Measurements from ENCODE around the gene SPTBN1.
A peak's percentile ranks its signal among the peaks of the same experiment; 100 is the strongest.

SPTBN1 gene

GRCh38 chr2:54455563-54456361 is at the start of gene SPTBN1:
SPTBN1 (plus strand) TSS chr2:54456327; CDS start chr2:54526419, 70,092 bp downstream.
- H3K9me3 ChIP-seq (ENCODE audit: insufficient read depth, low read length), result no peaks in the 10 kb centered on the region
- TF ChIP-seq SUZ12 (IDR thresholded peaks at IDR 0.05; ENCODE audit: extremely low read depth, insufficient read depth, insufficient read length) (no peak), ZNF274 (IDR thresholded peaks at IDR 0.05; ENCODE audit: low read depth, low read length) (no peak), YY1 (IDR thresholded peaks at IDR 0.05; ENCODE audit: insufficient read depth, insufficient read length) (no peak)
- H3K4me1 ChIP-seq (ENCODE audit: insufficient read depth, insufficient read length), result no peaks in the 10 kb centered on the region
- peaks cover 14% of the 10 kb centered on the region for H3K27me3 ChIP-seq (ENCODE audit: insufficient read depth, insufficient read length)
- H3K4me3 ChIP-seq (ENCODE audit: insufficient read length, low read depth), result peak within 1 kb of the TSS; percentile 63
- no peaks in the 10 kb centered on the region for H3K36me3 ChIP-seq (ENCODE audit: insufficient read depth, insufficient read length, low read length)
- peak; percentile 72 for DNase-seq (ENCODE audit: low read depth, low spot score)
- peak within 1 kb of the TSS; percentile 74 for H3K9ac ChIP-seq (ENCODE audit: insufficient read length, low read depth)

- no peak for DNase-seq (ENCODE audit: low read depth, low spot score)
Measured at GRCh38 chr2:54407693-54408092, 48.4 kb upstream of the SPTBN1 start.

GRCh38 chr2:54408288-54408687 is 47.8 kb upstream of the SPTBN1 start:
- H3K9me3 ChIP-seq (ENCODE audit: insufficient read depth, low read length), result no peaks in the 10 kb centered on the region
- H3K9ac ChIP-seq (ENCODE audit: insufficient read length, low read depth), result no peak overlapping the region
- H3K27me3 ChIP-seq (ENCODE audit: insufficient read depth, insufficient read length), result no peaks in the 10 kb centered on the region
- H3K36me3 ChIP-seq (ENCODE audit: insufficient read depth, insufficient read length, low read length), result no peaks in the 10 kb centered on the region
- DNase-seq (ENCODE audit: low read depth, low spot score), result no peak
- no peak overlapping the region for H3K4me3 ChIP-seq (ENCODE audit: insufficient read length, low read depth)
- no peaks in the 10 kb centered on the region for H3K4me1 ChIP-seq (ENCODE audit: insufficient read depth, insufficient read length)
- no peak for TF ChIP-seq SUZ12 (IDR thresholded peaks at IDR 0.05; ENCODE audit: extremely low read depth, insufficient read depth, insufficient read length)
- no peak for TF ChIP-seq YY1 (IDR thresholded peaks at IDR 0.05; ENCODE audit: insufficient read depth, insufficient read length)
- TF ChIP-seq ZNF274 (IDR thresholded peaks at IDR 0.05; ENCODE audit: low read depth, low read length), result no peak

More at GRCh38 chr2:54407693-54408092, 48.4 kb upstream of the SPTBN1 start:
- Histone ChIP-seq H3K9me3 (ENCODE audit: insufficient read depth, low read length) (no peaks in the 10 kb centered on the region), H3K4me3 (ENCODE audit: insufficient read length, low read depth) (no peak overlapping the region), H3K36me3 (ENCODE audit: insufficient read depth, insufficient read length, low read length) (no peaks in the 10 kb centered on the region), H3K27me3 (ENCODE audit: insufficient read depth, insufficient read length) (no peaks in the 10 kb centered on the region), H3K4me1 (ENCODE audit: insufficient read depth, insufficient read length) (no peaks in the 10 kb centered on the region), H3K9ac (ENCODE audit: insufficient read length, low read depth) (no peak overlapping the region)
- TF ChIP-seq YY1 (IDR thresholded peaks at IDR 0.05; ENCODE audit: insufficient read depth, insufficient read length), result no peak
- no peak for TF ChIP-seq ZNF274 (IDR thresholded peaks at IDR 0.05; ENCODE audit: low read depth, low read length)
- TF ChIP-seq SUZ12 (IDR thresholded peaks at IDR 0.05; ENCODE audit: extremely low read depth, insufficient read depth, insufficient read length), result no peak

GRCh38 chr2:54409752-54410151 is 46.4 kb upstream of the SPTBN1 start:
- no peaks in the 10 kb centered on the region for H3K27me3 ChIP-seq (ENCODE audit: insufficient read depth, insufficient read length)
- no peaks in the 10 kb centered on the region for H3K9me3 ChIP-seq (ENCODE audit: insufficient read depth, low read length)
- TF ChIP-seq SUZ12 (IDR thresholded peaks at IDR 0.05; ENCODE audit: extremely low read depth, insufficient read depth, insufficient read length) (no peak), ZNF274 (IDR thresholded peaks at IDR 0.05; ENCODE audit: low read depth, low read length) (no peak), YY1 (IDR thresholded peaks at IDR 0.05; ENCODE audit: insufficient read depth, insufficient read length) (no peak)
- no peak overlapping the region for H3K4me3 ChIP-seq (ENCODE audit: insufficient read length, low read depth)
- no peaks in the 10 kb centered on the region for H3K4me1 ChIP-seq (ENCODE audit: insufficient read depth, insufficient read length)
- H3K9ac ChIP-seq (ENCODE audit: insufficient read length, low read depth), result no peak overlapping the region
- no peak for DNase-seq (ENCODE audit: low read depth, low spot score)
- no peaks in the 10 kb centered on the region for H3K36me3 ChIP-seq (ENCODE audit: insufficient read depth, insufficient read length, low read length)

- H3K4me3 ChIP-seq (ENCODE audit: insufficient read length, low read depth), result no peak overlapping the region
- no peak for DNase-seq (ENCODE audit: low read depth, low spot score)
- H3K9ac ChIP-seq (ENCODE audit: insufficient read length, low read depth), result no peak overlapping the region
- H3K4me1 ChIP-seq (ENCODE audit: insufficient read depth, insufficient read length), result no peaks in the 10 kb centered on the region
- H3K36me3 ChIP-seq (ENCODE audit: insufficient read depth, insufficient read length, low read length), result no peaks in the 10 kb centered on the region
- H3K9me3 ChIP-seq (ENCODE audit: insufficient read depth, low read length), result no peaks in the 10 kb centered on the region
- no peaks in the 10 kb centered on the region for H3K27me3 ChIP-seq (ENCODE audit: insufficient read depth, insufficient read length)
- TF ChIP-seq ZNF274 (IDR thresholded peaks at IDR 0.05; ENCODE audit: low read depth, low read length), result no peak
- no peak for TF ChIP-seq SUZ12 (IDR thresholded peaks at IDR 0.05; ENCODE audit: extremely low read depth, insufficient read depth, insufficient read length)
- no peak for TF ChIP-seq YY1 (IDR thresholded peaks at IDR 0.05; ENCODE audit: insufficient read depth, insufficient read length)
Measured at GRCh38 chr2:54411801-54412354, 44.2 kb upstream of the SPTBN1 start.

- DNase-seq (ENCODE audit: low read depth, low spot score), result no peak
- Histone ChIP-seq H3K4me3 (ENCODE audit: insufficient read length, low read depth) (no peak overlapping the region), H3K36me3 (ENCODE audit: insufficient read depth, insufficient read length, low read length) (no peaks in the 10 kb centered on the region), H3K9me3 (ENCODE audit: insufficient read depth, low read length) (no peaks in the 10 kb centered on the region), H3K27me3 (ENCODE audit: insufficient read depth, insufficient read length) (no peaks in the 10 kb centered on the region), H3K4me1 (ENCODE audit: insufficient read depth, insufficient read length) (no peaks in the 10 kb centered on the region), H3K9ac (ENCODE audit: insufficient read length, low read depth) (no peak overlapping the region)
- TF ChIP-seq ZNF274 (IDR thresholded peaks at IDR 0.05; ENCODE audit: low read depth, low read length) (no peak), SUZ12 (IDR thresholded peaks at IDR 0.05; ENCODE audit: extremely low read depth, insufficient read depth, insufficient read length) (no peak), YY1 (IDR thresholded peaks at IDR 0.05; ENCODE audit: insufficient read depth, insufficient read length) (no peak)
Measured at GRCh38 chr2:54416166-54416813, 39.8 kb upstream of the SPTBN1 start.

- TF ChIP-seq SUZ12 (IDR thresholded peaks at IDR 0.05; ENCODE audit: extremely low read depth, insufficient read depth, insufficient read length) (no peak), ZNF274 (IDR thresholded peaks at IDR 0.05; ENCODE audit: low read depth, low read length) (no peak), YY1 (IDR thresholded peaks at IDR 0.05; ENCODE audit: insufficient read depth, insufficient read length) (no peak)
- Histone ChIP-seq H3K9me3 (ENCODE audit: insufficient read depth, low read length) (no peaks in the 10 kb centered on the region), H3K4me1 (ENCODE audit: insufficient read depth, insufficient read length) (no peaks in the 10 kb centered on the region), H3K9ac (ENCODE audit: insufficient read length, low read depth) (no peak overlapping the region), H3K4me3 (ENCODE audit: insufficient read length, low read depth) (no peak overlapping the region), H3K36me3 (ENCODE audit: insufficient read depth, insufficient read length, low read length) (no peaks in the 10 kb centered on the region), H3K27me3 (ENCODE audit: insufficient read depth, insufficient read length) (no peaks in the 10 kb centered on the region)
- no peak for DNase-seq (ENCODE audit: low read depth, low spot score)
Measured at GRCh38 chr2:54416938-54417337, 39.2 kb upstream of the SPTBN1 start.
